ENCODE measurements around the gene STOML1.

GRCh38 chr15:73964736-73965093 is 27.4 kb downstream of the STOML1 start:
- TF ChIP-seq, protein P1, sequence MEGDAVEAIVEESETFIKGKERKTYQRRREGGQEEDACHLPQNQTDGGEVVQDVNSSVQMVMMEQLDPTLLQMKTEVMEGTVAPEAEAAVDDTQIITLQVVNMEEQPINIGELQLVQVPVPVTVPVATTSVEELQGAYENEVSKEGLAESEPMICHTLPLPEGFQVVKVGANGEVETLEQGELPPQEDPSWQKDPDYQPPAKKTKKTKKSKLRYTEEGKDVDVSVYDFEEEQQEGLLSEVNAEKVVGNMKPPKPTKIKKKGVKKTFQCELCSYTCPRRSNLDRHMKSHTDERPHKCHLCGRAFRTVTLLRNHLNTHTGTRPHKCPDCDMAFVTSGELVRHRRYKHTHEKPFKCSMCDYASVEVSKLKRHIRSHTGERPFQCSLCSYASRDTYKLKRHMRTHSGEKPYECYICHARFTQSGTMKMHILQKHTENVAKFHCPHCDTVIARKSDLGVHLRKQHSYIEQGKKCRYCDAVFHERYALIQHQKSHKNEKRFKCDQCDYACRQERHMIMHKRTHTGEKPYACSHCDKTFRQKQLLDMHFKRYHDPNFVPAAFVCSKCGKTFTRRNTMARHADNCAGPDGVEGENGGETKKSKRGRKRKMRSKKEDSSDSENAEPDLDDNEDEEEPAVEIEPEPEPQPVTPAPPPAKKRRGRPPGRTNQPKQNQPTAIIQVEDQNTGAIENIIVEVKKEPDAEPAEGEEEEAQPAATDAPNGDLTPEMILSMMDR (IDR thresholded peaks at IDR 0.05): peak; percentile 90 to 98 (median 92)
- no peak for TF ChIP-seq POLR2A (IDR thresholded peaks at IDR 0.05)
